ENCODE data around the gene TET3. TPM values are rescaled to one million over a fixed set of nuclear protein-coding genes. Genes with fewer than 3 reads are reported as not detected.

Gene TET3
- total and polyA plus RNA-seq, 2 of the 8 experiments (the other 6 are each of a cell fraction or from before 2014, with no cell fraction given) = 4.5 to 21.1 TPM

DNA sequence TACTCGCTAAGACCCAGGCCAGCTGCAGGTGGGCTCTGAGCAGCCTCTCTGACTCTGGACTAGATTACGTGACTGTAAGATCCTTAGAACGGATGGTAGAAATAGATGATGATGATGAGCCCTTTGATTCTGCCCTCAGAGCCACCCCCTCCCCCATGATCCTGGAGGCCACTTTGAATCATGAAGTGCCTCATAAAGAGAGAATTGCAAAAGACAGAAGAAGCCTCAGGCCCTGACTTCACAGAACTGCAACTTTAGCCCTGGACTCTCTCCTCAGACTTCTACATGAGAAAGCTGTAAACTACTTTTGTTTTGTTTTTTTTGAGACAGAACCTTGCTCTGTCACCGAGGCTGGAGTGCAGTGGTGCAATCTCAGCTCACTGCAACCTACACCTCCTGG, 15.4 kb upstream of the TET3 start:
- Histone ChIP-seq H3K14ac (ENCODE audit: insufficient read length) (no peak overlapping the region), H2BK15ac (ENCODE audit: low read length) (no peak overlapping the region), H3K4ac (replicated peaks; ENCODE audit: insufficient read length, low read depth, low read length) (no peak overlapping the region), H2AK5ac (ENCODE audit: low read depth, low read length) (no peak overlapping the region), H2BK20ac (ENCODE audit: low read length) (no peak overlapping the region), H4K5ac (ENCODE audit: insufficient read length, low read depth, low read length) (no peak overlapping the region), H3K27ac (ENCODE audit: low read depth, low read length) (no peak overlapping the region), H3K18ac (ENCODE audit: extremely low read depth, low read length) (no peak overlapping the region), H3K4me2 (ENCODE audit: insufficient read depth in 1 of 2, low read depth in 2 of 2, low read length in 2 of 2) (no peak overlapping the region), H3K79me2 (ENCODE audit: control insufficient read depth in 1 of 2, insufficient read depth in 2 of 2, low read length in 2 of 2) (no peaks in the 10 kb centered on the region), H3K9ac (replicated peaks in 1 of 4; ENCODE audit: extremely low read depth in 1 of 4, low read depth in 3 of 4, low read length in 3 of 4) (no peak overlapping the region), H3K23ac (ENCODE audit: insufficient read length) (no peak overlapping the region), H2AFZ (ENCODE audit: low read length) (no peak overlapping the region), H4K91ac (replicated peaks; ENCODE audit: insufficient read length, low read length) (no peak overlapping the region), H3K4me1 (replicated peaks in 1 of 4; ENCODE audit: control insufficient read depth in 3 of 4, insufficient read depth in 4 of 4, low read length in 3 of 4) (peaks cover 0 to 2% (median under 1%) of the 10 kb centered on the region in 4 experiments; a peak in 1 of 7 replicates), H4K20me1 (replicated peaks in 1 of 2; ENCODE audit: control insufficient read depth in 1 of 2, insufficient read depth in 2 of 2, low read length in 2 of 2) (peaks cover 0 to 3% of the 10 kb centered on the region in 2 experiments), H3K36me3 (ENCODE audit: control insufficient read depth in 2 of 4, insufficient read depth in 4 of 4, low read length in 3 of 4) (no peaks in the 10 kb centered on the region), H3K56ac (replicated peaks; ENCODE audit: insufficient read length, low read depth, low read length) (no peak overlapping the region), H3K79me1 (ENCODE audit: low read depth, low read length) (no peaks in the 10 kb centered on the region), H2BK120ac (replicated peaks; ENCODE audit: low read depth, low read length) (no peak overlapping the region), H3K9me3 (ENCODE audit: insufficient read depth in 2 of 2, low read depth in 1 of 2, low read length in 1 of 2) (no peaks in the 10 kb centered on the region), H3K27me3 (replicated peaks in 1 of 4; ENCODE audit: control insufficient read depth in 3 of 4, extremely low read depth in 1 of 4, insufficient read depth in 3 of 4, low read length in 3 of 4) (no peaks in the 10 kb centered on the region; a peak in 1 of 7 replicates), H3K4me3 (ENCODE audit: extremely low read depth in 1 of 4, insufficient read depth in 2 of 4, low read depth in 3 of 4, low read length in 4 of 4) (no peak overlapping the region), H2BK5ac (ENCODE audit: low read depth, low read length) (no peak overlapping the region), H3K23me2 (ENCODE audit: low read depth, low read length) (no peaks in the 10 kb centered on the region), H2BK12ac (ENCODE audit: low read depth, low read length) (no peak overlapping the region), H4K8ac (ENCODE audit: extremely low read depth, insufficient read depth, low read length) (no peak overlapping the region)
- FAIRE-seq (no peak), DNase-seq (ENCODE audit: low read depth in 1 of 2, low spot score in 2 of 2) (no peak)
- ChIA-PET POLR2A (ENCODE audit: partially characterized antibody) (interaction anchor here (0.7 kb wide), 1 partner anchor 15 kb away, joined by 3 read pairs; no protein-coding TSS in a partner anchor), CTCF (ENCODE audit: partially characterized antibody) (interaction anchor here (0.6 to 1.5 kb wide), 3 partner anchors 95 to 186 kb away, joined by 3 read pairs; no protein-coding TSS in a partner anchor)
- TF ChIP-seq KDM4A (IDR thresholded peaks at IDR 0.05; ENCODE audit: low read depth, low read length, severe bottlenecking) (no peak), RNF2 (IDR thresholded peaks at IDR 0.05; ENCODE audit: borderline replicate concordance, low read depth, low read length, missing control alignments, poor library complexity, severe bottlenecking) (no peak), YY1 (IDR thresholded peaks at IDR 0.05; ENCODE audit: low read depth, low read length) (no peak), SIX5 (IDR thresholded peaks at IDR 0.05; ENCODE audit: low read depth, low read length) (no peak), SUZ12 (IDR thresholded peaks at IDR 0.05; ENCODE audit: low read length) (no peak), CBX5 (IDR thresholded peaks at IDR 0.05; ENCODE audit: low read depth, low read length) (no peak), CHD2 (IDR thresholded peaks at IDR 0.05; ENCODE audit: low read length) (no peak), SP1 (IDR thresholded peaks at IDR 0.05; ENCODE audit: low read depth, low read length) (no peak)
- WGBS, 2 experiments (ENCODE audit: extremely low coverage in 1 of 2, insufficient coverage in 1 of 2, insufficient read length in 1 of 2, insufficient replicate concordance in 2 of 2, low coverage in 1 of 2, low lambda C conversion rate in 2 of 2, missing lambda C conversion rate in 1 of 2) = 82% methylated on average over 4 of the region's 4 CpGs; no CpG with 5 or more reads in 1 of the 2 experiments

All from H1 (cell line).